Testis (tissue), 2 donors: ENCODE results near the gene PLCL1.

Source experiments
- POLR2A ChIP-seq: fragments of 450-650 bp; IDR thresholded peaks from one replicate; pipeline ENCODE4 v1.6.1; 2017; ENCODE audit warnings: antibody characterized with exemption, mild to moderate bottlenecking, moderate library complexity
- TF ChIP-seq, protein P1 (sequence below), 3 experiments: fragments of 450-650 bp in 2 of 3; fragments of 200-600 bp in 1 of 3; sonication (generic) in 1 of 3; IDR thresholded peaks; one replicate each; pipeline ENCODE4 v1.5.1; 2016 to 2019; ENCODE audit warnings: antibody characterized with exemption in 3 of 3, mild to moderate bottlenecking in 2 of 3, moderate library complexity in 1 of 3

DNA sequence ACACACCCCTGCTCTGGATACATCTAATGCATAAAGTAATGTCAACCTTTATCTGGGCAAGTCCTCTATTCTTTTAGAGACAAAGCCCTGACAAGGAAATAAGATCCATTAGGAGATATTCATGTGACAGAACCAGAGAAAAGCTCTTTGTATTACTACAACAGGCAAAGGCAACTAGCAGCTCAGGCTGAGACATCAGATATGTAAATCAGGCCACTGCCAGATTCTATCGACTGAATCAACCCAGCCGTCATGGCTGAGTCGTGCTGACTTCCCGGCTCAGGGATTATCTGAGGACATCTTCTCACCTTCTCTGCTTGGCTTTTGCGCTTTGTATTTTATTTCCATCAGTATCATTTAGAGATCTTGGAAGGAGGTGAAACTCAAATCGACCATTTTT, 294.5 kb downstream of the PLCL1 start:
- TF ChIP-seq, protein P1, sequence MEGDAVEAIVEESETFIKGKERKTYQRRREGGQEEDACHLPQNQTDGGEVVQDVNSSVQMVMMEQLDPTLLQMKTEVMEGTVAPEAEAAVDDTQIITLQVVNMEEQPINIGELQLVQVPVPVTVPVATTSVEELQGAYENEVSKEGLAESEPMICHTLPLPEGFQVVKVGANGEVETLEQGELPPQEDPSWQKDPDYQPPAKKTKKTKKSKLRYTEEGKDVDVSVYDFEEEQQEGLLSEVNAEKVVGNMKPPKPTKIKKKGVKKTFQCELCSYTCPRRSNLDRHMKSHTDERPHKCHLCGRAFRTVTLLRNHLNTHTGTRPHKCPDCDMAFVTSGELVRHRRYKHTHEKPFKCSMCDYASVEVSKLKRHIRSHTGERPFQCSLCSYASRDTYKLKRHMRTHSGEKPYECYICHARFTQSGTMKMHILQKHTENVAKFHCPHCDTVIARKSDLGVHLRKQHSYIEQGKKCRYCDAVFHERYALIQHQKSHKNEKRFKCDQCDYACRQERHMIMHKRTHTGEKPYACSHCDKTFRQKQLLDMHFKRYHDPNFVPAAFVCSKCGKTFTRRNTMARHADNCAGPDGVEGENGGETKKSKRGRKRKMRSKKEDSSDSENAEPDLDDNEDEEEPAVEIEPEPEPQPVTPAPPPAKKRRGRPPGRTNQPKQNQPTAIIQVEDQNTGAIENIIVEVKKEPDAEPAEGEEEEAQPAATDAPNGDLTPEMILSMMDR (IDR thresholded peaks at IDR 0.05): no peak
- no peak for TF ChIP-seq POLR2A
